KG1 (cell line): Measurements from ENCODE around the gene PATL1.

ENCODE experiments used
- DNase-seq: peaks from one replicate; lab custom pipeline; 2025; lab: John Stamatoyannopoulos, UW

Gene PATL1

GRCh38 chr11:59614277-59615119 is 54.3 kb downstream of the PATL1 start:
- DNase-seq, result no peak

- no peak for DNase-seq
Measured at GRCh38 chr11:59611570-59612565, 57.0 kb downstream of the PATL1 start.

- DNase-seq, result no peak
Measured at GRCh38 chr11:59610289-59610688, 58.5 kb downstream of the PATL1 start.

GRCh38 chr11:59607703-59608454 is 61.0 kb downstream of the PATL1 start:
- no peak for DNase-seq

GRCh38 chr11:59602432-59602831 is 66.4 kb downstream of the PATL1 start:
- DNase-seq, result no peak

GRCh38 chr11:59601788-59602187 is 67.0 kb downstream of the PATL1 start:
- DNase-seq, result no peak

GRCh38 chr11:59600636-59601035 is 68.2 kb downstream of the PATL1 start:
- no peak for DNase-seq

- DNase-seq, result no peak
Measured at GRCh38 chr11:59600234-59600633, 68.6 kb downstream of the PATL1 start.

- no peak for DNase-seq
Measured at GRCh38 chr11:59598961-59599360, 69.9 kb downstream of the PATL1 start.
